Tibial nerve (tissue), 4 donors: Measurements from ENCODE around the gene SLC22A12.

Source experiments
- CTCF ChIP-seq, 5 experiments: fragments of 200-600 bp in 3 of 5; fragments of 450-650 bp in 2 of 5; sonication (generic) in 3 of 5; IDR thresholded peaks; one replicate each; pipeline ENCODE4 v1.5.1; 2016 to 2019; ENCODE audit warnings: antibody characterized with exemption in 5 of 5, mild to moderate bottlenecking in 3 of 5, moderate library complexity in 2 of 5
- EP300 ChIP-seq, 2 donors: sonication (generic); formaldehyde crosslinking; IDR thresholded peaks; one replicate each; pipeline ENCODE4 v1.6.1; 2017; ENCODE audit warnings: antibody characterized with exemption in 2 of 2, mild to moderate bottlenecking in 1 of 2
- POLR2A ChIP-seq, 2 donors: fragments of 450-650 bp; IDR thresholded peaks; one replicate each; pipeline ENCODE4 v1.6.1; 2017; ENCODE audit warnings: antibody characterized with exemption in 2 of 2, mild to moderate bottlenecking in 2 of 2, moderate library complexity in 2 of 2

GRCh38 chr11:64571410-64572091, 19.5 kb upstream of the SLC22A12 start:
- TF ChIP-seq CTCF (IDR thresholded peaks at IDR 0.05) (no peak), POLR2A (IDR thresholded peaks at IDR 0.05) (no peak), EP300 (IDR thresholded peaks at IDR 0.05) (no peak)
